Panc1 (cell line): ENCODE measurements around the gene ELP2. TPM values are rescaled to one million over a fixed set of nuclear protein-coding genes. Genes with fewer than 3 reads are reported as not detected.
"Not testable (repeated sequence)": the region's sequence is repeated elsewhere in the genome, so short reads cannot be mapped to it uniquely, and the experiment has no call there.

Experiments used
- ATAC-seq: fragments of 200-7000 bp; cut with Tn5 transposase; 2 replicates; pipeline ENCODE4 v1.9.1; 2020; ENCODE audit warnings: mild to moderate bottlenecking, moderate library complexity
- Bru-seq: library from RNA; stranded (reverse); fragments of 400-500 nt; gene quantifications from one replicate; lab custom pipeline; 2021; lab: Mats Ljungman, UMichigan
- BruChase-seq, 2 experiments: library from RNA; stranded (reverse); fragments of 400-500 nt; gene quantifications; one replicate each; lab custom pipeline; 2021; lab: Mats Ljungman, UMichigan
- BruUV-seq: library from RNA; stranded (reverse); fragments of 400-500 nt; replicated peaks from 2 replicates; lab custom pipeline; 2021; lab: Mats Ljungman, UMichigan
- CTCF ChIA-PET: fragments of 300-600 bp; sonication (Branson Sonifier 250); formaldehyde crosslinking; loops from one replicate; lab custom pipeline; 2022; ENCODE audit warnings: antibody characterized with exemption; lab: Charles Lee
- POLR2A ChIA-PET: fragments of 300-600 bp; sonication (Branson Sonifier 250); formaldehyde crosslinking; loops from one replicate; lab custom pipeline; 2022; ENCODE audit warnings: antibody characterized with exemption; lab: Charles Lee
- DNase-seq: peaks from one replicate; pipeline ENCODE4 v3.0.0-alpha.2; 2010; ENCODE audit warnings: low read depth, low spot score
- H3K27ac ChIP-seq: 2 replicates; pipeline ENCODE4 v1.5.1; 2011; ENCODE audit warnings: mild to moderate bottlenecking, low read length, inconsistent platforms
- H3K27me3 ChIP-seq: fragments of 200-500 bp; sonication (Bioruptor generic); 2 replicates; pipeline ENCODE4 v1.6.0; 2014; ENCODE audit warnings: low read length, inconsistent platforms; ENCODE audit not compliant: control insufficient read depth, insufficient read depth
- H3K36me3 ChIP-seq: fragments of 200-500 bp; sonication (Bioruptor generic); 2 replicates; pipeline ENCODE4 v1.5.1; 2014; ENCODE audit warnings: inconsistent platforms, mild to moderate bottlenecking, low read length, moderate library complexity; ENCODE audit not compliant: control insufficient read depth, insufficient read depth
- H3K4me1 ChIP-seq: 2 replicates; pipeline ENCODE4 v1.5.1; 2011; ENCODE audit warnings: inconsistent platforms, mild to moderate bottlenecking, low read length, moderate library complexity; ENCODE audit not compliant: control insufficient read depth, insufficient read depth
- H3K4me3 ChIP-seq, 2 experiments: 2 replicates each; pipeline ENCODE4 v1.5.1; 2011 to 2012; ENCODE audit warnings: low read depth in 2 of 2, low read length in 2 of 2, mild to moderate bottlenecking in 2 of 2, inconsistent platforms in 1 of 2, moderate library complexity in 1 of 2
- H3K9me3 ChIP-seq: fragments of 200-500 bp; sonication (Bioruptor generic); 2 replicates; pipeline ENCODE4 v1.5.1; 2014; ENCODE audit warnings: low read depth, mild to moderate bottlenecking, inconsistent platforms, low read length, moderate library complexity; ENCODE audit not compliant: control insufficient read depth, insufficient read depth
- CTCF ChIP-seq: fragments of 450-650 bp; IDR thresholded peaks from 2 replicates; pipeline ENCODE4 v1.5.1; 2017; ENCODE audit warnings: mild to moderate bottlenecking
- POLR2AphosphoS5 ChIP-seq: IDR thresholded peaks from 2 replicates; pipeline ENCODE4 v1.6.1; 2012; ENCODE audit warnings: mild to moderate bottlenecking, low read depth, low read length, moderate library complexity
- REST ChIP-seq, 2 experiments: IDR thresholded peaks; 2 replicates each; pipeline ENCODE4 v1.6.1; 2011 to 2012; ENCODE audit warnings: low read depth in 2 of 2, control low read depth in 1 of 2, low read length in 1 of 2, mild to moderate bottlenecking in 1 of 2, moderate library complexity in 1 of 2; ENCODE audit not compliant: insufficient read depth in 1 of 2
- SIN3A ChIP-seq: IDR thresholded peaks from 2 replicates; pipeline ENCODE4 v1.6.1; 2012; ENCODE audit warnings: low read depth, mild to moderate bottlenecking, low read length, moderate library complexity, borderline replicate concordance; ENCODE audit not compliant: insufficient read depth
- TCF7L2 ChIP-seq: IDR thresholded peaks from 2 replicates; pipeline ENCODE4 v1.6.1; 2011; ENCODE audit warnings: mild to moderate bottlenecking, low read depth, low read length, inconsistent platforms
- in situ Hi-C: cut with HindIII; loops from 2 replicates; pipeline ENCODE4 v1.10.0; 2016; ENCODE audit warnings: low sequenced_read_pairs, low pct_unique_long_range_greater_than_20kb
- intact Hi-C: fragments of 100-400 bp; cut with micrococcal nuclease; formaldehyde crosslinking; loops from one replicate; pipeline ENCODE4 v1.10.0; 2022; ENCODE audit not compliant: unreplicated experiment
- long read RNA-seq: library from polyadenylated mRNA; unstranded; transcript quantifications from one replicate; pipeline ENCODE4 v2.0.0, GENCODE V29; 2021; ENCODE audit not compliant: unreplicated experiment
- polyA plus RNA-seq: library from polyadenylated mRNA; unstranded; fragments of >200 nt; gene quantifications from one replicate; pipeline ENCODE4 v1.2.1, GENCODE V29; 2012; ENCODE audit warnings: missing spikeins; ENCODE audit not compliant: insufficient read length
- total RNA-seq: library from RNA; stranded (reverse); gene quantifications from one replicate; pipeline ENCODE4 v1.2.1, GENCODE V29; 2021; ENCODE audit not compliant: unreplicated experiment

The ELP2 gene
- total RNA-seq (48.8 TPM), Bru-seq, nascent RNA (percentile 80 among the genes with signal in this experiment), BruChase-seq, experiment 1, labeled RNA remaining after a 2-hour chase (percentile 83 among the genes with signal in this experiment), BruChase-seq, experiment 2, labeled RNA remaining after a 6-hour chase (percentile 80 among the genes with signal in this experiment)
- polyA plus RNA-seq, result 34.4 TPM
- long read RNA-seq, full-length matches to known transcripts, result 79 of 112 reads
- long read RNA-seq, partial matches to known transcripts, result 6 of 112 reads
- long read RNA-seq, other reads (novel, unspliced or antisense), result 27 of 112 reads

- ATAC-seq, result peak; percentile 98
These were observed at the start of gene ELP2, which contains the start of gene SLC39A6 for GRCh38 chr18:36129300-36130038. Gene ELP2, plus strand, starts transcription at chr18:36129899. Its CDS starts 35 bp downstream, at chr18:36129934. Gene SLC39A6, minus strand, starts transcription at chr18:36129340. Its CDS starts 2,333 bp downstream, at chr18:36127007.

DNA sequence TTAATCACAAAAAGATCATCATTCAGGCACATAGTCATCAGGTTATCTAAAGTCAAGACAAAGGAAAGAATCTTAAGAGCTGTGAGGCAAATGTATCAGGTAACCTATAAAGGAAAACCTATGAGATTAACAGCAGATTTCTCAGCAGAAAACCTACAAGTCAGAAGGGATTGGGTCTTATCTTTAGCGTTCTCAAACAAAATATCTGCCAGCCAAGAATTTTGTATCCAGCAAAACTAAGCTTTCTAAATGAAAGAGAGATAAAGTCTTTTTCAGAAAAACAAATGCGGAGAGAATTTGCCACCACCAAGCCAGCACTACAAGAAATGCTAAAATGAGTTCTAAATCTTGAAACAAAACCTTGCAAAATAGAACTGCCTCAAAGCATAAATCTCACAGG lies 48.6 kb upstream of the ELP2 start:
- in situ Hi-C loops, intact Hi-C loops, H3K36me3 ChIP-seq, CTCF ChIA-PET, DNase-seq, H3K4me1 ChIP-seq, H3K27me3 ChIP-seq, H3K9me3 ChIP-seq, ATAC-seq, POLR2A ChIA-PET, H3K27ac ChIP-seq, H3K4me3 ChIP-seq, BruUV-seq: not testable (repeated sequence)

More at GRCh38 chr18:36129300-36130038, at the start of gene ELP2, which contains the start of gene SLC39A6:
- no TSS peak for BruUV-seq
- Histone ChIP-seq H3K9me3 (no peaks in the 10 kb centered on the region), H3K4me1 (peaks cover 5% of the 10 kb centered on the region), H3K27ac (peak within 1 kb of the TSS; percentile 84), H3K4me3 (peak within 1 kb of the TSS; percentile 96 to 98), H3K36me3 (peaks cover 7% of the 10 kb centered on the region), H3K27me3 (no peaks in the 10 kb centered on the region)
- ChIA-PET CTCF (no interaction called here), POLR2A (no interaction called here)
- in situ Hi-C loops, result no loop called here
- intact Hi-C loops, result loop anchor here (5.0 kb wide), 1 partner anchor 112 kb away; no protein-coding TSS in a partner anchor
- DNase-seq, result peak; percentile 53
- TF ChIP-seq CTCF, result no peak
- TF ChIP-seq POLR2AphosphoS5, result peak; percentile 55
- TF ChIP-seq REST (IDR thresholded peaks at IDR 0.05; ENCODE audit: insufficient read depth in 1 of 2, low read depth in 2 of 2, low read length in 1 of 2), result no peak
- TF ChIP-seq SIN3A, result peak; percentile 59
- peak; percentile 24; the same call in 1 of the 2 replicates for TF ChIP-seq TCF7L2
